K562 (cell line): Measurements from ENCODE around the gene CDK4. TPM values are rescaled to one million over a fixed set of nuclear protein-coding genes. Genes with fewer than 3 reads are reported as not detected.

ENCODE experiments used
- BHLHE40 ChIP-seq: IDR thresholded peaks from 2 replicates; pipeline ENCODE4 v1.6.1; 2011; ENCODE audit warnings: low read length, improper control_type of control experiment
- CREB5 ChIP-seq: fragments of 250-450 bp; sonication (Bioruptor Pico); IDR thresholded peaks from 2 replicates; pipeline ENCODE4 v1.5.0; 2020; ENCODE audit warnings: mild to moderate bottlenecking
- E2F4 ChIP-seq: sonication (generic); formaldehyde crosslinking; IDR thresholded peaks from 2 replicates; pipeline ENCODE4 v1.8.0; 2022; ENCODE audit warnings: mild to moderate bottlenecking, low read depth, missing genetic modification reagents
- EGR1 ChIP-seq: fragments of 450-650 bp; conservative IDR thresholded peaks from 2 replicates; pipeline ENCODE4 v1.6.1; 2017; ENCODE audit warnings: mild to moderate bottlenecking
- ERF ChIP-seq: fragments of 450-650 bp; formaldehyde crosslinking; IDR thresholded peaks from 2 replicates; pipeline ENCODE4 v1.4.0; 2020; ENCODE audit warnings: mild to moderate bottlenecking, mixed read lengths
- MED1 ChIP-seq: sonication (generic); formaldehyde crosslinking; IDR thresholded peaks from 2 replicates; pipeline ENCODE4 v1.8.1; 2023; ENCODE audit warnings: missing genetic modification reagents, borderline replicate concordance
- SMAD1 ChIP-seq: fragments of 150-350 bp; IDR thresholded peaks from 2 replicates; pipeline ENCODE4 v1.6.1; 2014; ENCODE audit warnings: low read length, low read depth; ENCODE audit not compliant: partially characterized antibody
- YY1 ChIP-seq, 3 experiments: IDR thresholded peaks; 2 replicates each; pipeline ENCODE4 v1.6.1; 2011; ENCODE audit warnings: low read length in 2 of 3, mild to moderate bottlenecking in 2 of 3, moderate library complexity in 2 of 3, borderline replicate concordance in 1 of 3, control low read depth in 1 of 3, low read depth in 1 of 3; ENCODE audit not compliant: insufficient read depth in 3 of 3, insufficient replicate concordance in 2 of 3, control insufficient read depth in 1 of 3, insufficient read length in 1 of 3; ENCODE audit errors: extremely low read depth in 1 of 3
- ZBTB11 ChIP-seq, 3 experiments: fragments of 200-800 bp in 1 of 3; fragments of 250-450 bp in 1 of 3; fragments of 450-650 bp in 1 of 3; sonication (Bioruptor Pico) in 1 of 3; sonication (Bioruptor generic) in 1 of 3; formaldehyde crosslinking in 1 of 3; IDR thresholded peaks; 2 replicates each; pipeline versions ENCODE4 v1.6.1 to v1.8.0; 2016 to 2022; ENCODE audit warnings: mild to moderate bottlenecking in 2 of 3, missing genetic modification characterization in 2 of 3, missing compliant biosample characterization in 1 of 3, moderate library complexity in 1 of 3
- ZBTB40 ChIP-seq, 2 experiments: fragments of 450-650 bp in 1 of 2; sonication (generic) in 1 of 2; formaldehyde crosslinking in 1 of 2; IDR thresholded peaks; 2 replicates each; pipeline versions ENCODE4 v1.7.1 to v1.9.0; 2016 to 2022; ENCODE audit warnings: inconsistent platforms in 1 of 2, mild to moderate bottlenecking in 1 of 2, missing genetic modification reagents in 1 of 2
- polyA plus RNA-seq, 8 experiments: library from polyadenylated mRNA; depleted of rRNA in 4 of 8; stranded (reverse) in 5 of 8; unstranded in 3 of 8; fragments of >200 nt; fragmentation: Nextera tagmentation in 2 of 8; fragmentation: Illumina TruSeq in 1 of 8; extraction: Ambion mirVana in 2 of 8; extraction: Trizol in 1 of 8; gene quantifications; 2 replicates each; pipeline versions ENCODE4 v1.2.1 to v1.2.3, GENCODE V29; 2011 to 2014; ENCODE audit warnings: inconsistent platforms in 1 of 8, missing spikeins in 1 of 8
- total RNA-seq, 7 experiments: library from RNA; depleted of rRNA in 6 of 7; stranded (reverse); fragments of >200 nt in 6 of 7; fragmentation: Illumina TruSeq in 2 of 7; extraction: Trizol in 2 of 7; gene quantifications; 2 replicates each; pipeline versions ENCODE4 v1.2.1 to v1.2.3, GENCODE V29; 2011 to 2021; ENCODE audit warnings: low replicate concordance in 1 of 7

Gene CDK4
- total and polyA plus RNA-seq, 9 of the 15 experiments (the other 6 are each of a cell fraction or from before 2014, with no cell fraction given) = 37.8 to 436 (median 238) TPM

GRCh38 chr12:57771873-57772428 lies 19.8 kb upstream of the CDK4 start, which contains the start of gene METTL1 (continued):
- TF ChIP-seq ZBTB40 (IDR thresholded peaks at IDR 0.05) (peak; percentile 51; the same call in 1 of the 2 replicates), ZBTB40 (CRISPR knock-in tag; IDR thresholded peaks at IDR 0.05) (no peak), EGR1 (peak; percentile 84), ERF (CRISPR knock-in tag) (no peak), BHLHE40 (no peak), YY1 (IDR thresholded peaks at IDR 0.05; ENCODE audit: borderline replicate concordance in 1 of 3, control insufficient read depth in 1 of 3, extremely low read depth in 1 of 3, insufficient read depth in 3 of 3, insufficient read length in 1 of 3, insufficient replicate concordance in 2 of 3, low read depth in 1 of 3, low read length in 2 of 3) (peak; percentile 76 to 92 (median 88)), E2F4 (CRISPR knock-in tag) (no peak), MED1 (CRISPR knock-in tag) (no peak), CREB5 (CRISPR knock-in tag) (no peak), SMAD1 (no peak), ZBTB11 (CRISPR knock-in tag; IDR thresholded peaks at IDR 0.05) (peak in 1 of 3 experiments; percentile 51; a peak in 1 of 6 replicates)
